Fibroblast of lung (primary cell): ENCODE results near the gene ARID5A.

Source experiments
- EZH2 ChIP-seq: IDR thresholded peaks from 2 replicates; pipeline ENCODE4 v1.5.1; 2012; ENCODE audit warnings: low read length, control low read depth, mild to moderate bottlenecking; ENCODE audit errors: missing control alignments
- TF ChIP-seq, protein P1 (sequence below), 2 donors: IDR thresholded peaks in 1 of 2; conservative IDR thresholded peaks in 1 of 2; 1 replicate in 1 of 2; 2 replicates in 1 of 2; pipeline ENCODE4 v1.5.1; 2011 to 2012; ENCODE audit warnings: low read length in 2 of 2, control low read depth in 1 of 2, inconsistent platforms in 1 of 2, low read depth in 1 of 2, mild to moderate bottlenecking in 1 of 2

DNA sequence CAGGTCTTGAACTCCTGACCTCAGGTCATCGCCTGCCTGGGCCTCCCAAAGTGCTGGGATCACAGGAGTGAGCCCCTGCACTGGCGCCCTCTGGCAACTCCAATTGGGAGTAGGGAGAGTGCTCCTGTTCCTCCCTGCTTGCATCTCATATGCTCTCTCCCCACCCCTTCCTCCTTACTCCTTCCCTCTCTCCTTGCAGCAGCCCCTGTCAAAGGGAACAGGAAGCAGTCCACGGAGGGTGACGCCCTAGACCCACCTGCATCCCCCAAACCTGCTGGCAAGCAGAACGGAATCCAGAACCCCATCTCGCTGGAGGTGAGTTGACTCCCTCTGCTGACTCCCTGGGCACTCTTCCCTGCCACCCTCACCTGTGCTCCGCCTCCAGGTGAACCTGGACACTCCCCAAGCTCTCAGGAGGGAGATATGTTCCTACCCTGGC lies 10.7 kb downstream of the ARID5A start:
- TF ChIP-seq, protein P1, sequence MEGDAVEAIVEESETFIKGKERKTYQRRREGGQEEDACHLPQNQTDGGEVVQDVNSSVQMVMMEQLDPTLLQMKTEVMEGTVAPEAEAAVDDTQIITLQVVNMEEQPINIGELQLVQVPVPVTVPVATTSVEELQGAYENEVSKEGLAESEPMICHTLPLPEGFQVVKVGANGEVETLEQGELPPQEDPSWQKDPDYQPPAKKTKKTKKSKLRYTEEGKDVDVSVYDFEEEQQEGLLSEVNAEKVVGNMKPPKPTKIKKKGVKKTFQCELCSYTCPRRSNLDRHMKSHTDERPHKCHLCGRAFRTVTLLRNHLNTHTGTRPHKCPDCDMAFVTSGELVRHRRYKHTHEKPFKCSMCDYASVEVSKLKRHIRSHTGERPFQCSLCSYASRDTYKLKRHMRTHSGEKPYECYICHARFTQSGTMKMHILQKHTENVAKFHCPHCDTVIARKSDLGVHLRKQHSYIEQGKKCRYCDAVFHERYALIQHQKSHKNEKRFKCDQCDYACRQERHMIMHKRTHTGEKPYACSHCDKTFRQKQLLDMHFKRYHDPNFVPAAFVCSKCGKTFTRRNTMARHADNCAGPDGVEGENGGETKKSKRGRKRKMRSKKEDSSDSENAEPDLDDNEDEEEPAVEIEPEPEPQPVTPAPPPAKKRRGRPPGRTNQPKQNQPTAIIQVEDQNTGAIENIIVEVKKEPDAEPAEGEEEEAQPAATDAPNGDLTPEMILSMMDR (conservative IDR thresholded peaks at IDR 0.05 in 1 of 2, IDR thresholded peaks at IDR 0.05 in 1 of 2; ENCODE audit: low read depth in 1 of 2, low read length in 2 of 2): no peak
- no peak for TF ChIP-seq EZH2
